Measurements from ENCODE around the gene ST6GALNAC2.

ST6GALNAC2 gene

GRCh38 chr17:76599694-76600460 is 14.2 kb upstream of the ST6GALNAC2 start:
- DNase-seq (ENCODE audit: low read depth in 1 of 2, low spot score in 1 of 2) = no peak

GRCh38 chr17:76598004-76598439 is 12.4 kb upstream of the ST6GALNAC2 start:
- DNase-seq (ENCODE audit: low read depth in 1 of 2, low spot score in 1 of 2) = no peak

- no peak for DNase-seq (ENCODE audit: low read depth in 1 of 2, low spot score in 1 of 2)
Measured at GRCh38 chr17:76597156-76598003, 11.7 kb upstream of the ST6GALNAC2 start.

DNA sequence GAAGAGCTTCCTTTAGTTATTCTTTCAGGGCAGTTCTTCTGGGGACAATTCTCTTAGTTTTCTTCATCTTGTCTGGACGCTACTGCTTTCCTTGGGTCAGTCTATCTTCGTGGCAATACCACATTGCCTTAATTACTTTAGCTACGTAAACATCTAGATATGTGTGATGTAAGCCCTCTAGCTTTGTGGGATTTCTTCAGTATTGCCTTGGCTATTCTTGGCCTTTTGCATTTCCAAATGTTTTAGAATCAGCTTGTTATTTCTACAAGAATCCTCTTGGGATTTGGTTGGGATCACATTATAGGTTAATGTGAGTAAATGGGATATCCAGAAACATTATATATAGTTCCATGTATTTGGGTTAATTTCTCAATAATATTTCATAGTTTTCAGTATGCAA is 9.0 kb upstream of the ST6GALNAC2 start:
- DNase-seq (ENCODE audit: low read depth in 1 of 2, low spot score in 1 of 2) = no peak

DNA sequence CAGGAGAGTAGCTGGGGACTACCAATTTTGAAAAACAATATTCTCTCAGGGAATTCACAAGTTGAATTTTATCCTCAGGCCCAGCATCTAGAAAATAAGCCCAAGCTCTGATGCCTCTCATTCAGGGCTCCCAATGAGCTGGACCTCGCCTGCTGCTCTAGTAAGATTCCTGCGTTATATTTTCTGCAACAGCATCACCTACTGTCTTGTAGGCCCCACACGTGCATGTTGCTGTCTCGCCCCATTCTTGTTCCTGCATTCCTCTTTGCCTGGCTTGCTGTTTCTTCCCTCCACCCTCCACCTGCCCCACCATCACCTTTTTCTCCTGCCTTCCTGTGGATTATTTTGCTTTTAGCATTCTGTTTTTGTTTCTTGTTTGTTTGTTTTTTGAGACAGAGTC is 8.3 kb upstream of the ST6GALNAC2 start:
- no peak for DNase-seq (ENCODE audit: low read depth in 1 of 2, low spot score in 1 of 2)

DNA sequence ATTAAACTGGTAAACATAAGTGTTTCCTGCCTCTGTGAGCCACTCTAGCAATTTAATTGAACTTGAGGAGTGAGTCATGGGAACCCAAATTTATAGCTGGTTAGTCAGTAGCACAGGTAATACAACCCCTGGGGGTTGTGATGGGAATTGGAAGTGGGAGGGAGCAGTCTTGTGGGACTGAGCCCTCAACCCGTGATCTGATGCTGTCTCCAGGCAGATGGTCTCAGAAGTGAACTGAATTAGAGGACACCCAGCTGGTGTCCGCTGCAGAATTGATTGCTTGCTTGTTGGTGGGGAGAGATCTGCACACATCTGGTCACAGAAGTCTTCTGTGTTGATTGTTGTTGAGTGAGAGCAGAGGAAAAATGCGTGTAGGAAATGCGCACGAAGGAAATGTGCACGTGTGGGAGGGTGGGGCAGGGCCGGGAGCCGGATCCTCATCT is 7.7 kb upstream of the ST6GALNAC2 start:
- DNase-seq (ENCODE audit: low read depth in 1 of 2, low spot score in 1 of 2) = no peak

DNA sequence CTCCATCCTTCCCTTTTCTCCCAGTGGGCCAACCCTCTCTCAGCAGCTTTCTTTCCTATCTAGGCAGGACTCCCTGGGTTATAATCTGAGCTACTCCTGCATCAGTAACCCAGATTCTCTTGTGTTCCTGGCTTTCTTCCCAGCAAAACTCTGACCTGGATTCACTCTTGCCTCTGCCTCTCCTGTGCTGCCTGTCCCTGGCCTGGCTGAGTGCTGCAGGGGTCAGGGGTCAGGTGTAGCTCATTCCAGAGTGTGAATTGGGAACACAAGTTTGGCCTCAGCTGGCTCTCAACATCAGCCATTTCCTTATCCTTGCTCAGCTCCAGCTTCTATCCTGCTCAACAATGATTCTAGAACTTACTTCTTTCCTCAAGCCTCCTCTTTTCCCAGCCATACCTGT is 2.5 kb upstream of the ST6GALNAC2 start:
- DNase-seq (ENCODE audit: low read depth in 1 of 2, low spot score in 1 of 2) = no peak

- no peak for DNase-seq (ENCODE audit: low read depth in 1 of 2, low spot score in 1 of 2)
Measured at GRCh38 chr17:76586741-76587487, 1.3 kb upstream of the ST6GALNAC2 start.

DNA sequence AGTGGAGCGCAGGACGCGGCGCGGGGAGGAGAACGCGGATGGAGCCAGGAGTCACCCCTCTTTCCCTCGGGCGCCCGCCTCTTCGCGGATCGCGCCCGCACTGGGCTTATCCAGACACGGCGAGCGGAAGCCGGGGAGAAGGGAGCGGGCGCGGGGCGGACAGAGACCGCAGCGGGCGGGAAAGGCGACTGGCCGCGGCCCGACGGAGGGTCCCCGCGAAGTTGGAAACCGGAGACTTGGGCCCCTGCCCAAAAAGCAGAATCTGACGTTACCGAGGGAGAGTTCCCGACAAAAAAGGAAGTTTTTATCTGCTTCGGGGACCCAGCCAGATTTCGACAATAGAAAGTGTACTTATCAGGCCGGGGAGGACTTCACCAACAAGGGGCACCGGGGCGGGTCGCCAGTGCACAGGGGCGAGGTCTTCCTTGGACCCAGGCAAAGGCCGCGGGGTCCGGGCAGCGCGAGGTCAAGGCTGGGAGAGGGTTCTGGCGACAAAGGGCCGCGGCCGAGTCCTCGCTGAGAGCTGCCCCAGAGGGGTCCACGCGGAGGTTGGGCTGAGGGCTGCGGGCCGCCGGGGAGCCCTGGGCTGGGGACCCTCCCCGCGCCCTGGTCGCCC is 519 bp downstream of the ST6GALNAC2 start:
- DNase-seq (ENCODE audit: low read depth in 1 of 2, low spot score in 1 of 2) = no peak

GRCh38 chr17:76584427-76585032 is 1.1 kb downstream of the ST6GALNAC2 start:
- DNase-seq (ENCODE audit: low read depth in 1 of 2, low spot score in 1 of 2) = no peak

- no peak for DNase-seq (ENCODE audit: low read depth in 1 of 2, low spot score in 1 of 2)
Measured at GRCh38 chr17:76582660-76583059, 3.0 kb downstream of the ST6GALNAC2 start.

DNA sequence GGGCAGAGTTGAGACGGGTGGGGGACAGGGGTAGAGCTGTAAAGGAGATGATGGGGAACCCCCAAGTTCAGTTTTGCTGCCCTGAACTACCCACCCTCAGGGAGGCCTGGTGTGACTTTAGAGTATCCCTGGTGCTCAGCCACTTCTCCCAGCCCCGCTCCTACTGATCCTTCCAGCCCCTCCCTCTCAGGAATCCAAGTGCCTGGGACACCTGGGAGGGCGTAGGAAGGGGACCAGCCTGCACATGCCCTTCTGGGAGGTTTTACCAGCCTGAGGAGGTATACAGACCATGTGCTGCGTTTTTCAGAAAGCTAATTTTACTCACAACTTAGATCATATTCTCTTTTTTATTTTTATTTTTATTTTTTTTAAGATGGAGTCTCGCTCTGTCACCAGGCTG is 4.1 kb downstream of the ST6GALNAC2 start:
- no peak for DNase-seq (ENCODE audit: low read depth in 1 of 2, low spot score in 1 of 2)

- no peak for DNase-seq (ENCODE audit: low read depth in 1 of 2, low spot score in 1 of 2)
Measured at GRCh38 chr17:76579281-76579680, 6.4 kb downstream of the ST6GALNAC2 start.

DNA sequence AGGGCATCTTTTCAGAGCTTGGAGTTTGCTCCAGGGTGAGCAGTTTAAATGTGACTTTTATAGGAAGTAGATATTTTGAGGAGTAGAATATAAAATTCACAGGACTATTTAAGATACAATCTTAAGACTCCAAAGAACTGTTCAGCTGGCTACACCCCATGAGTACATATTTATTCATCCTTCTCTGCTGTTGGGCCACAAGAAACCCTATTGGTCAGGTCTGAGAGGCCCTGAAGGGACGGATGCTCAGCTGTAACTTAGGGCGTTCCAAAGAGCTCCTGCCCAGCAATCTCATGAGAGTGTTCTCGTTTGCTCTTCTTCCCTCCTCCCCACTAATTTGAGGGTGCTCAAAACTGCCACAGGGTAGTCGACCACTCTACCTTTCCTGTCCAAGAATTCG is 7.3 kb downstream of the ST6GALNAC2 start:
- no peak for DNase-seq (ENCODE audit: low read depth in 1 of 2, low spot score in 1 of 2)

GRCh38 chr17:76577876-76578275 is 7.8 kb downstream of the ST6GALNAC2 start:
- no peak for DNase-seq (ENCODE audit: low read depth in 1 of 2, low spot score in 1 of 2)

- DNase-seq (ENCODE audit: low read depth in 1 of 2, low spot score in 1 of 2) = no peak
Measured at GRCh38 chr17:76576189-76576588, 9.5 kb downstream of the ST6GALNAC2 start.

GRCh38 chr17:76575570-76575969 is 10.1 kb downstream of the ST6GALNAC2 start:
- no peak for DNase-seq (ENCODE audit: low read depth in 1 of 2, low spot score in 1 of 2)

DNA sequence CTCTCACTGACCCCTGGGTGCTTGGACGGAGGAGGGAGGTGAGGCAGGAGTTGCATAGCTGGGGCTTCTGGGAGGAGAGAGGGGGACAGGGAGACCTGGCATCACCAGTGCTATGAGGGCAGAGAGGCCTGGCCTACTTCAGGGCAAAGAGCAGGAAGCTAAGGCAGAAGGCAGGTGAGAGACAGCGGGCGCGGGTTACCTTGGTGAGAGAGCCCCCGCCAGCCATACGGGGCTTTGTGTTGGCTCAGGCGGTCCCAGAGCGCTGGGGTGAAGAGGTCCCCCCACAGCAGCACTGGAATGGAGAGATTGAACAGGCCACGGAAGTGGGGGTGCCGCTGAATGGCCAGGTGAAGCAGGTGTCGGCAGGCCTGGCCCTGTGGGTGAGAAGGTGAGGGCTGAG is 11.5 kb downstream of the ST6GALNAC2 start:
- DNase-seq (ENCODE audit: low read depth in 1 of 2, low spot score in 1 of 2) = no peak

DNA sequence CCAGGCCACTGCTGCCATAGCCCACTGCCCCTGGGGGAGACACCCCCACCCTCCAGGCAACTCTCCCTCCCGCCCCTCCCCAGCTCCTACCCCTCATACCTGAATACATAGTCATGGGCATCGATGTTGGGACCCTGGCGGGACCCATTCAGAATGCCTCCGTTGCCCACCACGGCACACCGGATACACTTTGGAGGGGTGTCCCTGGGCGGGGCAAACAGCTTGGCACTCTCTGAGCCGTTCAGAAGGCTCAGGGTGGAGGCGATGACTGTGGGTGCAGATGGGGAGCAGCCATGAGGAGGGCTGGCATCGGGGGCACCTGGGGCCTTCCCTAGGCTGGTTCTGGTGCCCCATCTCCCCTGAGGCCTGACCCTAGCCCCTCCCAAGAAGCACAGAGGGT is 12.6 kb downstream of the ST6GALNAC2 start:
- no peak for DNase-seq (ENCODE audit: low read depth in 1 of 2, low spot score in 1 of 2)

DNA sequence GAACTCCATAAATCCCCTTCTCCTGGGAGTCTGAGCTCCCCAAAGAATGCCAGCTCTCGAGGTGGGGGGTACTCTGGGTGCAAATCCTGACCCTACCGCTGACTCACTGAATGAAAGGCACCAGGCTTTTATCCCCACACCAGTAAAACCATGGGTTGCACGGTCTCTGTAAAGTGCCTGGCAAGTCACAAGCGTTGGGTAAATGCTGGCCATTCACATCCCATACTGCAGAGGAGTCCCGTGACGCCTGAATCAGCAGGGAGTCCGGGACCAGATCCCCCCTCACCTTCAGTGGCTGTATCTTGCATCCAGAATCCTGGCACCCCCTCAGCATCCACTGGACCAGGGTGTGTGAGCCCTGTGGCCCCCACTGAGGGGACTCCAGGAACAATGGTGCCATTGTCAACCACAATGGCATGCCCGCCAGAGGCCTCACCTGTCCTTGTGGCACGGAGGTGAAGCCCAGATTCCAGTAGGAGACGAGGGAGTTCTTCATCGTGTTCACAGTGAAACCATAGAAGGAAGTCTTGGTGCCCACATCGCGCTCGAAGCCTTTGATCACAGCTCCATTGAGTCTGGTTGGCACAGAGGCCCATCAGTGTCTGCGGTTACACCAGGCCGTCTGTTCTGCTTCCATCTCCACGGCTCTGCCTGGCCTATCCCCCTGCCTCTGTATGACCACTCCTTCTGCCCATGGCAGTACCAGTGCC is 13.3 kb downstream of the ST6GALNAC2 start:
- no peak for DNase-seq (ENCODE audit: low read depth in 1 of 2, low spot score in 1 of 2)

All from stimulated activated CD4-positive, alpha-beta T cell treated with anti-CD3 and anti-CD28 coated beads, Interleukin-15, amount 100 ng/mL, for 1 hour (primary cell).